AG04449 (cell line): ENCODE results near the gene SLIT3.
"Not testable (repeated sequence)": the region's sequence is repeated elsewhere in the genome, so short reads cannot be mapped to it uniquely, and the experiment has no call there.

Source experiments
- CTCF ChIA-PET: fragments of 350-600 bp; formaldehyde crosslinking; extraction: SDS; loops from one replicate; lab custom pipeline; 2021; ENCODE audit warnings: antibody characterized with exemption; lab: Yijun Ruan, JAX
- POLR2A ChIA-PET: fragments of 400-600, 350-600 bp; formaldehyde crosslinking; extraction: SDS; loops from one replicate; lab custom pipeline; 2020; ENCODE audit warnings: antibody characterized with exemption, inconsistent platforms; lab: Yijun Ruan, JAX
- DNase-seq: peaks from one replicate; pipeline ENCODE4 v3.0.0-alpha.2; 2010; ENCODE audit warnings: low read depth, low spot score
- H3K4me3 ChIP-seq: 2 replicates; pipeline ENCODE4 v1.5.1; 2011; ENCODE audit warnings: low read depth, mild to moderate bottlenecking, control low read depth, low read length
- TF ChIP-seq, protein P1 (sequence below): IDR thresholded peaks from one replicate; pipeline ENCODE4 v1.5.1; 2011; ENCODE audit warnings: mild to moderate bottlenecking, moderate library complexity, low read length, control low read depth, inconsistent platforms; ENCODE audit not compliant: insufficient read depth; ENCODE audit errors: missing control alignments

Gene SLIT3

DNA sequence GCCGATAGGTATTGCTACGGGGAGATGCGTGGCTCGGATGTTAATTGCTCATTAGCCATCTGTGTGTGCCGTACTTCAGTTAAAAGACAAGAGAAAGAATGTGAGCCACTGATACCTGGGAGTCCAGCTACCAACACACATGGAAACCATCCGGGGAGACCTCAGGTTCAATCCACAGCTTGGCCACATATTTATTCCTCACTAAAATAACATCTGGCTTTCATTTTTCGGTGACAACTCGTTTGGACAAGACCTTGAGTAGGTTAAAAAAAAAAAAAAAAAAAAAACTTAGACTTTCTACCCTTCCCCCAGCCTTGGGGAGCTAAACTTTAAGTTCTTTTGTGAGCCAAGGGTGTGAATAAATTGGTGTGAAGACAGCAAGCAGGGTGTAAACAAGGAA lies 84.1 kb downstream of the SLIT3 start:
- H3K4me3 ChIP-seq = no peak overlapping the region
- CTCF ChIA-PET = interaction anchor here (0.9 to 2.4 kb wide), 2 partner anchors 86 to 230 kb away, joined by 3 to 6 read pairs; no protein-coding TSS in a partner anchor
- TF ChIP-seq, protein P1, sequence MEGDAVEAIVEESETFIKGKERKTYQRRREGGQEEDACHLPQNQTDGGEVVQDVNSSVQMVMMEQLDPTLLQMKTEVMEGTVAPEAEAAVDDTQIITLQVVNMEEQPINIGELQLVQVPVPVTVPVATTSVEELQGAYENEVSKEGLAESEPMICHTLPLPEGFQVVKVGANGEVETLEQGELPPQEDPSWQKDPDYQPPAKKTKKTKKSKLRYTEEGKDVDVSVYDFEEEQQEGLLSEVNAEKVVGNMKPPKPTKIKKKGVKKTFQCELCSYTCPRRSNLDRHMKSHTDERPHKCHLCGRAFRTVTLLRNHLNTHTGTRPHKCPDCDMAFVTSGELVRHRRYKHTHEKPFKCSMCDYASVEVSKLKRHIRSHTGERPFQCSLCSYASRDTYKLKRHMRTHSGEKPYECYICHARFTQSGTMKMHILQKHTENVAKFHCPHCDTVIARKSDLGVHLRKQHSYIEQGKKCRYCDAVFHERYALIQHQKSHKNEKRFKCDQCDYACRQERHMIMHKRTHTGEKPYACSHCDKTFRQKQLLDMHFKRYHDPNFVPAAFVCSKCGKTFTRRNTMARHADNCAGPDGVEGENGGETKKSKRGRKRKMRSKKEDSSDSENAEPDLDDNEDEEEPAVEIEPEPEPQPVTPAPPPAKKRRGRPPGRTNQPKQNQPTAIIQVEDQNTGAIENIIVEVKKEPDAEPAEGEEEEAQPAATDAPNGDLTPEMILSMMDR = no peak
- DNase-seq = no peak
- POLR2A ChIA-PET = interaction anchor here (0.7 kb wide), 1 partner anchor 213 kb away, joined by 3 read pairs; no protein-coding TSS in a partner anchor

- ChIA-PET POLR2A (interaction anchor here (1.2 to 1.3 kb wide), 2 partner anchors 9 to 11 kb away, joined by 3 to 5 read pairs; no protein-coding TSS in a partner anchor), CTCF (no interaction called here)
- no peak for DNase-seq
- H3K4me3 ChIP-seq = no peak overlapping the region
- TF ChIP-seq, protein P1 = no peak
Observed at GRCh38 chr5:169213479-169213878, 87.5 kb downstream of the SLIT3 start.

- DNase-seq, H3K4me3 ChIP-seq, POLR2A ChIA-PET: not testable (repeated sequence)
- CTCF ChIA-PET = interaction anchor here (1.9 kb wide), 2 partner anchors 9 to 11 kb away, joined by 4 to 5 read pairs; no protein-coding TSS in a partner anchor
Observed at GRCh38 chr5:169211761-169212160, 89.2 kb downstream of the SLIT3 start.

GRCh38 chr5:169204788-169205400 lies 96.0 kb downstream of the SLIT3 start:
- POLR2A ChIA-PET = no interaction called here
- TF ChIP-seq, protein P1 = no peak

GRCh38 chr5:169202969-169203368 lies 98.0 kb downstream of the SLIT3 start:
- DNase-seq = no peak
- H3K4me3 ChIP-seq = no peak overlapping the region
- CTCF ChIA-PET = no interaction called here
- TF ChIP-seq, protein P1 = no peak
- POLR2A ChIA-PET = no interaction called here

More at GRCh38 chr5:169204788-169205400, 96.0 kb downstream of the SLIT3 start:
- CTCF ChIA-PET = no interaction called here
- DNase-seq = no peak
- no peak overlapping the region for H3K4me3 ChIP-seq

- CTCF ChIA-PET = interaction anchor here (0.6 to 1.2 kb wide), 2 partner anchors 10 to 21 kb away, joined by 3 to 4 read pairs; no protein-coding TSS in a partner anchor
- no peak for DNase-seq
Observed at GRCh38 chr5:169201597-169201996, 99.3 kb downstream of the SLIT3 start.

More at GRCh38 chr5:169201597-169201996, 99.3 kb downstream of the SLIT3 start:
- POLR2A ChIA-PET = interaction anchor here (1.0 kb wide), 1 partner anchor 11 kb away, joined by 3 read pairs; no protein-coding TSS in a partner anchor
- no peak overlapping the region for H3K4me3 ChIP-seq
- TF ChIP-seq, protein P1 = no peak
